ENCODE results near the gene FCRL2. TPM values are rescaled to one million over a fixed set of nuclear protein-coding genes. Genes with fewer than 3 reads are reported as not detected.

Gene FCRL2, protein sequence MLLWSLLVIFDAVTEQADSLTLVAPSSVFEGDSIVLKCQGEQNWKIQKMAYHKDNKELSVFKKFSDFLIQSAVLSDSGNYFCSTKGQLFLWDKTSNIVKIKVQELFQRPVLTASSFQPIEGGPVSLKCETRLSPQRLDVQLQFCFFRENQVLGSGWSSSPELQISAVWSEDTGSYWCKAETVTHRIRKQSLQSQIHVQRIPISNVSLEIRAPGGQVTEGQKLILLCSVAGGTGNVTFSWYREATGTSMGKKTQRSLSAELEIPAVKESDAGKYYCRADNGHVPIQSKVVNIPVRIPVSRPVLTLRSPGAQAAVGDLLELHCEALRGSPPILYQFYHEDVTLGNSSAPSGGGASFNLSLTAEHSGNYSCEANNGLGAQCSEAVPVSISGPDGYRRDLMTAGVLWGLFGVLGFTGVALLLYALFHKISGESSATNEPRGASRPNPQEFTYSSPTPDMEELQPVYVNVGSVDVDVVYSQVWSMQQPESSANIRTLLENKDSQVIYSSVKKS
- under 1 TPM in 1 of 4 donors, not detected in 3; 0.27 TPM for total RNA-seq

GRCh38 chr1:157776971-157777391 is at the start of gene FCRL2:
Gene FCRL2 (minus strand): TSS chr1:157777132. CDS start chr1:157777073, 59 bp downstream.
- TF ChIP-seq POLR2AphosphoS5 (IDR thresholded peaks at IDR 0.05), result no peak
- TF ChIP-seq POLR2A (IDR thresholded peaks at IDR 0.05), result no peak
- TF ChIP-seq EP300 (IDR thresholded peaks at IDR 0.05), result no peak
- TF ChIP-seq CTCF (IDR thresholded peaks at IDR 0.05), result no peak
- H3K4me3 ChIP-seq, result no peak within 1 kb of the TSS

GRCh38 chr1:157820299-157820698 is 43.4 kb upstream of the FCRL2 start:
- no peak for ATAC-seq
- no peak for TF ChIP-seq CTCF (IDR thresholded peaks at IDR 0.05)
- TF ChIP-seq POLR2AphosphoS5 (IDR thresholded peaks at IDR 0.05), result no peak
- no peak for TF ChIP-seq POLR2A (IDR thresholded peaks at IDR 0.05)
- no peak for TF ChIP-seq EP300 (IDR thresholded peaks at IDR 0.05)
- no peaks in the 10 kb centered on the region for H3K27me3 ChIP-seq
- H3K4me1 ChIP-seq, result no peaks in the 10 kb centered on the region
- no peaks in the 10 kb centered on the region for H3K36me3 ChIP-seq
- no peak overlapping the region for H3K27ac ChIP-seq
- WGBS, 2 donors (ENCODE audit: low coverage in 1 of 2), result 40 to 78% methylated on average over 1 to 2 of the region's 2 CpGs
- H3K4me3 ChIP-seq, result no peak overlapping the region
- H3K9me3 ChIP-seq, result no peaks in the 10 kb centered on the region

More at GRCh38 chr1:157776971-157777391, at the start of gene FCRL2:
- ATAC-seq, result no peak
- Histone ChIP-seq H3K36me3 (no peaks in the 10 kb centered on the region), H3K9me3 (no peaks in the 10 kb centered on the region), H3K27me3 (no peaks in the 10 kb centered on the region), H3K4me1 (no peaks in the 10 kb centered on the region), H3K27ac (no peak within 1 kb of the TSS)
- 38% methylated on average over 1 of the region's 1 CpG; no CpG with 5 or more reads in 1 of the 2 donors for WGBS, 2 donors (ENCODE audit: low coverage in 1 of 2)

DNA sequence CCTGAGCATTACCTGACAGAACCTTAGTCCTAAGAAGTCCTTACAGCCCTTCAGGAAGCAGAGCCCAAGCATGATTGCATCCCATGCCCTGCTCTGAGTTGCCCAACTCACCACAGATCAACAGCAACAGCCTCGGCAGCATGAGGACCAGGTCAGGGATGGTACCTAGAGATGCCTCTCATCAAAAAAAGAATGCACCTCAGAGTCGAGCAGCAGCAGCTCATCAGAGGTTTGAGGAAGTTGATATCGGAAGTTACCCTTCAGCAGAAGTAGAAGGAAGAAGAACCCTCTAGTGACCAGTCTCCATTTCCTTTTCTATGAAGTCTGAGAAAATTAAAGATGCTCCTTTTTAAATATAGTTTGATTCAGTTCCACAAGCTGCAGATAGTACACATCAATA is 43.0 kb upstream of the FCRL2 start, which contains the start of gene FCRL1:
TSS of gene FCRL1 (minus strand) at position 225 of the 400 bp plus-strand sequence. CDS start at position 142, 83 bp downstream.
- Histone ChIP-seq H3K4me3 (no peak within 1 kb of the TSS), H3K27ac (no peak within 1 kb of the TSS), H3K9me3 (no peaks in the 10 kb centered on the region), H3K4me1 (no peaks in the 10 kb centered on the region), H3K27me3 (no peaks in the 10 kb centered on the region), H3K36me3 (no peaks in the 10 kb centered on the region)
- no peak for ATAC-seq
- TF ChIP-seq CTCF (IDR thresholded peaks at IDR 0.05) (no peak), EP300 (IDR thresholded peaks at IDR 0.05) (no peak), POLR2AphosphoS5 (IDR thresholded peaks at IDR 0.05) (no peak), POLR2A (IDR thresholded peaks at IDR 0.05) (no peak)
- WGBS, 2 donors (ENCODE audit: low coverage in 1 of 2), result 55 to 70% methylated on average over 2 to 3 of the region's 3 CpGs

GRCh38 chr1:157819215-157819614 is 42.3 kb upstream of the FCRL2 start:
- Histone ChIP-seq H3K4me3 (no peak overlapping the region), H3K27me3 (no peaks in the 10 kb centered on the region), H3K27ac (no peak overlapping the region), H3K9me3 (peaks cover 0 to 3% (median 0%) of the 10 kb centered on the region in 3 donors), H3K36me3 (no peaks in the 10 kb centered on the region), H3K4me1 (no peaks in the 10 kb centered on the region)
- no peak for ATAC-seq
- no peak for TF ChIP-seq CTCF (IDR thresholded peaks at IDR 0.05)
- TF ChIP-seq POLR2A (IDR thresholded peaks at IDR 0.05), result no peak
- no peak for TF ChIP-seq POLR2AphosphoS5 (IDR thresholded peaks at IDR 0.05)
- TF ChIP-seq EP300 (IDR thresholded peaks at IDR 0.05), result no peak
- 69% methylated on average over 2 of the region's 2 CpGs; no CpG with 5 or more reads in 1 of the 2 donors for WGBS, 2 donors (ENCODE audit: low coverage in 1 of 2)
